G401 (cell line): Measurements from ENCODE around the gene PTGES3L. TPM values are rescaled to one million over a fixed set of nuclear protein-coding genes. Genes with fewer than 3 reads are reported as not detected.
A peak's percentile ranks its signal among the peaks of the same experiment; 100 is the strongest.
"Not testable (repeated sequence)": the region's sequence is repeated elsewhere in the genome, so short reads cannot be mapped to it uniquely, and the experiment has no call there.

Experiments used
- DNase-seq: peaks from one replicate; pipeline ENCODE4 v3.0.0-alpha.2; 2015; ENCODE audit warnings: low spot score
- in situ Hi-C: cut with HindIII; loops from 2 replicates; pipeline ENCODE4 v1.10.0; 2016; ENCODE audit warnings: low sequenced_read_pairs, mixed read lengths
- total RNA-seq: library from RNA; depleted of rRNA; stranded (reverse); fragments of >200 nt; shearing (Covaris generic); gene quantifications from 2 replicates; pipeline ENCODE4 v1.2.3, GENCODE V29; 2014; rRNA removed

Gene PTGES3L
- total RNA-seq, 1 experiment from 2014 or later = not detected

DNA sequence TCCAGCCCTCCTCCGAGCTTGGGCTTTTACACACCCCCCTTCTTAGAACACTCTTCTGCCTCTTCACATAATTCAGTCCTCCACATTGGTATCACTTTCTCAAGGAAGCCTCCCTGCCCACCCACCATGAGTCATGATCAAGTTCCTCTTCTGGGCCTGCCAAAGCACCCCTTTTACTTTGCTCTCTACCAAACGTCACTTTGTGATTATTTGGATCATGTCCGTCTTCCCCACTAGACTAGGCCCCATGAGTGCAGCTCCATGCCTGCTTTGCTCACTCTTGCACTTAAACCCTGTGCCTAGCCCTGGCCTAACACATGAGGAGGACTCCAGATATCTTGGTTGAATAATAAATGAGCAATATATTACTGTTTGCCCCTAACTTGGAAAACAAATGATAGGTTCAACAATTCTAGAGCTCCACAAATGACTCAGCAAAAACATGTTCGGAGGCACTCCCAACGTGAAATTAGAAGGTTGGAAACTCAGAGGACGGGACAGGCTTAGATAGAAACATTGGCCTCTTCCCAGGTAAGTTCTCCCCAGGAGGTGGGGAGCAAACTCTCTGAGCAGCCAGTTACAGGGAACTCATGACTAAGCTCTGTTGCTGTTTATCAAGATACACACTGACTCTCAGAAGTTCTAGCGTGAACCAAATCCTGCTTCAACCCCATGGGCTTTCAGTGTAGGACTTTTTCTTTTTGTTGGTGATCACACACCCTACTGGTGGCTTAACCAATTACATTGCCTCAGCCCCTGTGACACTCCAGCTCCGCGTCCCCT, 51.0 kb downstream of the PTGES3L start:
- in situ Hi-C loops = no loop called here
- peak; percentile 32 for DNase-seq

DNA sequence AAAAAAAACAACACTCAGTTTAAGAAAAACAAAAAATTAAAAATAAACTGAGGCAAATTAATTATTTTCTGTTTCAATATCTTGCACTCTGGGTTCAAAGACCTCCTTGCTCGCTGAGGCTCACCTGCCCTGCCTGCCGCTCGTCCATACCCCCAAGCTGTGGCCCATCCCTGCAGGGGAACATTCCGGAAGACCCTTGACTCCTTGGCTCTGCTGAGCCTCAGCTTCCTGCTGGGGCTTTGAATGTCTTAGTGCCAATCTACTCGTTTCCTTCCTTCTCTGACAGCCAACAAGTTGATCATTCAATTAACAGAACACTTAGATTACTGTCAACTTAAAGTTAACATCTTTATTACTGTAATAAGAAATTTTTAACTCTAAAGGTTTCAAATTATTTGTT, 55.0 kb downstream of the PTGES3L start:
- no peak for DNase-seq
- in situ Hi-C loops = no loop called here

DNA sequence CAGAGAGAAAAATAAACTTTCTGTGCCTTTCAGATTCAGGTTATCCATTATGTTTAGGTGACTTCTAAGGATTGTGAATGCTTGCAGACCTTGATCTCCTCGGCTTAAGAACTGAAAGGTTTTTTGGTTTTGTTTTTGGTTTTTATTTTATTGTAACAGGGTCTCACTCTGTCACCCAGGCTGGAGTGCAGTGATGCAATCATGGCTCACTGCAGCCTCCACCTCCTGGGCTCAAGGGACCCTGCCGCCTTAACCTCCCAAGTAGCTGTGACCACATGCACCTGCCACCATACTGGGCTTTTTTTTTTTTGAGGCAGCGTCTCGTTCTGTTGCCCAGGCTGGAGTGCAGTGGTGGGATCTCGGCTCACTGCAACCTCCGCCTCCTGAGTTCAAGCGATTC, 56.4 kb downstream of the PTGES3L start:
- DNase-seq, in situ Hi-C loops: not testable (repeated sequence)

DNA sequence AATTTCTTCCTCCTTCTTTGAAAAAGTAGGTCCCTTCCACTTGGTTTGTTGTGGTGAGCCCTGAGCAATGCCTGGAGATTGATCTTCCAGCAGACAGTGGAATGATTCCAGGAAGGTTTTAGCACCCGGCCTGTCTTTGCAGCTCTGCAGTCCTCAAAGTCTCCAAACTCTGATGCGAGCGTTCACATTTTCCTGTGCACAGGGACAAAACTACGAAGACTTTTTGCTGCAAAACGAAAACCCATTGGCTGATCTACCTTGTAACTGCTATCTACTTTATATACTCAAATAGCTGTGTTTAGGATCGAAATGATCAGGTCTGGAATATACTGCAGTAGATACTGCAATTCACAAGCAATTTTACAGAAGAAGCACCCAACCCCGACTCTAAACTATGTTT, 57.6 kb downstream of the PTGES3L start:
- no peak for DNase-seq
- in situ Hi-C loops = no loop called here

DNA sequence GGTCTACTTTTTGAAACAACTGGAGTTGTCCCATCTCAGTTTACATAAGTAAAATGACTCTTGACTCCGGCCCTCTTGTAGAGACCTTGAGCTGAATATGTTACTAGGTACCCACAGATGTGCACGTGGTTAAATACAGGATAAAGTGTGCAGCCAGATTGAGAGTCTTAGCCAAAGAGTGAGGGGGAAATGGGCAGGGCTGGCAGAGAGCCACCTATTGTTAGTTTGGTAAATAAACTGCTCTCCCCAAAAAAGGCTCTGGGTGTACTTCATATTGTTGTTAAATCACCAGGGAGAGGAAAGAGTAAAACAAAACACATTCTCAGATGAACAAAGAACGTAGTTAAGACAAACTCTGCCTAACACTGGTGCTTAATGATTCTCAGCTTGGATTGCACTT, 59.0 kb downstream of the PTGES3L start:
- no peak for DNase-seq
- in situ Hi-C loops = no loop called here

DNA sequence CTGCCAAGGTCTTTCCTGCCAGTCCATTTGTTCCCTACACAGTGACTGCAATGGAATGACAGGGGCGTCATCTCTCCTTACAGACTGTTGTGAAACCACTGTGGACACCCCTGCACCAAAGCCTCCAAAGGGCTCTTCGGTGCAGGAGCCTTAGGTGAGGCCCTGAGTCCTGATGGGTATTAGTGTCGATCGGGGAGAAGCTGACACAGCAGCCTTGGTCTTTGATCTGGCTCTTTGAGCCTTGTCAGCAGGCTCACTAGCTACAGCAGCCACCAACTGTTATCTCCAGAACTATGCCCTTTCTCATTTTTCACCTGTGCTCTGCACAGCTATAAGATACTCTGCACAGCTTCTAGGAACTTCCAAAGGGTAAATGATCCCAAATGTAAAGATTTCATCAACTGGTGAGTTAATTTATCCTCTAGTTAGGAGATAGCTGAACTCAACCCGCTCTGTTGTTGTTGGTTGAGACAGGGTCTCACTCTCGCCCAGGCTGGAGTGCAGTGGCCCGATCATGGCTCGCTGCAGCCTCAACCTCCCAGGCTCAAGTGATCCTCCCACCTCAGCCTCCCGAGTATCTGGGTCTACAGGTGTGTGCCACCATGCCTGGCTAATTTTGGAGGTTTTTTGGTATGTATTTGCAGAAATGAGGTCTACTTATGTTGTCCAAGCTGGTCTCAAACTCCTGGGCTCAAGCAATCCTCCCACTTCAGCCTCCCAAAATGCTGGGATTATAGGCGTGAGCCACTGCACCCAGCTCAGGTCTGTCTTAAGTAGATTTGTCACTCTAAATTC, 59.6 kb downstream of the PTGES3L start:
- DNase-seq = no peak
- in situ Hi-C loops = no loop called here

DNA sequence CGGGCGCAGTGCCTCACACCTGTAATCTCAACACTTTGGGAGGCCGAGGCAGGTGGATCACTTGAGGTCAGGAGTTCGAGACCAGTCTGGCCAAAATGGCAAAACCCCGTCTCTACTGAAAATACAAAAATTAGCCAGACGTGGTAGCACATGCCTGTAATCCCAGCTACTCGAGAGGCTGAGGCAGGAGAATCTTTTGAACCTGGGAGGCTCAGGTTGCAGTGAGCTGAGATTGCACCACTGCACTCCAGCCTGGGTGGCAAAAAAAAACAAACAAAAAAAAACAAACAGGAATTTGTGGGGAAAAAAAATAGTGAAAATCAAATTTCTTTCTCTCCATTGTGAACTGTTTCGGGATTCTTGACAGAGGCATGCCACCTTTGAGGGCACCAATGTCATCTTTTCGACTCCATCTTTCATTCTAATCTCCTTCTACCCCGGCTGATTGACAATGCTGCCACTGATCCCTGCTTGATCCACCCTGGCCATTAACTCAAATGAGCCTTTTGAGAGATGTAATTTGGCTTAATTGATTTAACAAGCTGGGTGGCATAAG, 60.3 kb downstream of the PTGES3L start:
- in situ Hi-C loops, DNase-seq: not testable (repeated sequence)

DNA sequence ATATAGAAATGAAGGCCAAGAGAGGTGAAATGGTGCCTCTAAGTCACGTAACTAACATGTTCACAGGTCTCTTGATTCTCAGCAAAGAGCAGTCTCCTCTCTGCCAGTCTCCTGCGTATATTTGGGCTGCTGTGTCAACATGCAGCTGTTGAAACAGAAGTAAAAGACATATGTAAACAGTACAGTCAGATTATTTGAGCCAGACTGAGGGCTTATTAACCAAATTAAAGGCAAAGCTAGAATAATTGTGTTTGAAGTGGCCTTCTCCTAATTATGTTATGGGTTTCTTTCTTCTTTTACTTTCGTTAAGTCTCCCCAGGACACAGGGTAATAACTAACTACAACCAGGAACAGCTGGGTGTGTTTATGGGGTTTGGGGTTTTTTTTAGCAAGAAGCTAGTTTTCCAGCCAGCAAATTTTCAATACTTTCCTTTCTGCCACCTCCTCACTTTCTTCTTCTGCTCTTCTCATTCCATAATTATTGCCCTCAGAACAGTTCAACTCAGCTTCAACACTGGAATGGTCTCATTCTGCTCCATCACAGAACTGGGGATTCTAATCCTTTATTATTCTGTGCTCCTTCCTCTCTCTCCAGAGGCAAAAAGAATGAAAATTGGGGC, 60.9 kb downstream of the PTGES3L start:
- no peak for DNase-seq
- in situ Hi-C loops = no loop called here

Other genes starting within 250 kb of the PTGES3L start
- 10.0 and 14.7 TPM in 2 replicates for gene EZH1, start 235.0 kb downstream of the PTGES3L start, total RNA-seq
- gene RAMP2, start 218.9 kb downstream of the PTGES3L start, total RNA-seq = 0.51 and 1.5 TPM in 2 replicates
- gene VPS25, start 206.6 kb downstream of the PTGES3L start, total RNA-seq = 150 and 199 TPM in 2 replicates
- gene WNK4, start 199.5 kb downstream of the PTGES3L start, total RNA-seq = not detected in 2 replicates
- 53.7 and 75.4 TPM in 2 replicates for gene COA3, start 181.4 kb downstream of the PTGES3L start, total RNA-seq
- gene CNTD1, start 181.2 kb downstream of the PTGES3L start, total RNA-seq = 0.18 TPM in 1 of 2 replicates, not detected in the other
- 71.6 and 109 TPM in 2 replicates for gene BECN1, start 155.8 kb downstream of the PTGES3L start, total RNA-seq
- 53.6 and 116 TPM in 2 replicates for gene PSME3, start 146.7 kb downstream of the PTGES3L start, total RNA-seq
- gene AOC2, start 135.5 kb downstream of the PTGES3L start, total RNA-seq = not detected in 2 replicates
- 0.78 TPM in 1 of 2 replicates, not detected in the other for gene AOC3, start 128.9 kb downstream of the PTGES3L start, total RNA-seq
- not detected in 2 replicates for gene G6PC1, start 79.3 kb downstream of the PTGES3L start, total RNA-seq
- 15.3 and 42.3 TPM in 2 replicates for gene AARSD1, start 15.6 kb downstream of the PTGES3L start, total RNA-seq
- gene RUNDC1, start 485 bp upstream of the PTGES3L start, total RNA-seq = 7.2 and 9.5 TPM in 2 replicates
- 1,864 and 2,481 TPM in 2 replicates for gene RPL27, start 18.3 kb upstream of the PTGES3L start, total RNA-seq
- 34.8 and 41.6 TPM in 2 replicates for gene IFI35, start 26.7 kb upstream of the PTGES3L start, total RNA-seq
- gene VAT1, start 42.3 kb upstream of the PTGES3L start, total RNA-seq = 307 and 355 TPM in 2 replicates
- gene RND2, start 45.2 kb upstream of the PTGES3L start, total RNA-seq = 10.4 and 10.9 TPM in 2 replicates
- 22.8 and 53.3 TPM in 2 replicates for gene BRCA1, start 145.3 kb upstream of the PTGES3L start, total RNA-seq
- 42.8 and 63.6 TPM in 2 replicates for gene NBR1, start 191.1 kb upstream of the PTGES3L start, total RNA-seq
- not detected in 2 replicates for gene TMEM106A, start 231.8 kb upstream of the PTGES3L start, total RNA-seq
- gene CCDC200, start 248.5 kb upstream of the PTGES3L start, total RNA-seq = not detected in 2 replicates